ENCODE measurements around the gene IL1B. TPM values are rescaled to one million over a fixed set of nuclear protein-coding genes. Genes with fewer than 3 reads are reported as not detected.
A peak's percentile ranks its signal among the peaks of the same experiment; 100 is the strongest.

The IL1B gene
- total and polyA plus RNA-seq, 2 of the 8 experiments (the other 6 are each of a cell fraction or from before 2014, with no cell fraction given): not detected

GRCh38 chr2:112821142-112821541 lies 15.4 kb downstream of the IL1B start:
- H3K9me3 ChIP-seq (ENCODE audit: insufficient read depth in 2 of 2, low read depth in 1 of 2, low read length in 1 of 2): no peaks in the 10 kb centered on the region

More at GRCh38 chr2:112821142-112821541, 15.4 kb downstream of the IL1B start:
- no peak overlapping the region for H4K5ac ChIP-seq (ENCODE audit: insufficient read length, low read depth, low read length)
- H4K8ac ChIP-seq (ENCODE audit: extremely low read depth, insufficient read depth, low read length): no peak overlapping the region
- H3K23me2 ChIP-seq (ENCODE audit: low read depth, low read length): no peaks in the 10 kb centered on the region
- H2BK20ac ChIP-seq (ENCODE audit: low read length): no peak overlapping the region
- H3K27ac ChIP-seq (ENCODE audit: low read depth, low read length): no peak overlapping the region
- no peaks in the 10 kb centered on the region for H3K36me3 ChIP-seq (ENCODE audit: control insufficient read depth in 2 of 4, insufficient read depth in 4 of 4, low read length in 3 of 4)
- H3K79me2 ChIP-seq (ENCODE audit: control insufficient read depth in 1 of 2, insufficient read depth in 2 of 2, low read length in 2 of 2): no peaks in the 10 kb centered on the region
- no peak overlapping the region for H3K23ac ChIP-seq (ENCODE audit: insufficient read length)
- no peak overlapping the region; the same call in 1 of the 2 replicates for H2AFZ ChIP-seq (ENCODE audit: low read length)
- DNase-seq (ENCODE audit: low read depth in 1 of 2, low spot score in 2 of 2) (no peak), FAIRE-seq (no peak)
- no peak overlapping the region for H2BK120ac ChIP-seq (replicated peaks; ENCODE audit: low read depth, low read length)
- peak overlapping the region; percentile 30 for H4K91ac ChIP-seq (replicated peaks; ENCODE audit: insufficient read length, low read length)
- H3K4me2 ChIP-seq (ENCODE audit: insufficient read depth in 1 of 2, low read depth in 2 of 2, low read length in 2 of 2): no peak overlapping the region
- no peak overlapping the region for H3K18ac ChIP-seq (ENCODE audit: extremely low read depth, low read length)
- H4K20me1 ChIP-seq (replicated peaks in 1 of 2; ENCODE audit: control insufficient read depth in 1 of 2, insufficient read depth in 2 of 2, low read length in 2 of 2): no peaks in the 10 kb centered on the region
- POLR2A ChIA-PET (ENCODE audit: partially characterized antibody): no interaction called here
- H3K27me3 ChIP-seq (replicated peaks in 1 of 4; ENCODE audit: control insufficient read depth in 3 of 4, extremely low read depth in 1 of 4, insufficient read depth in 3 of 4, low read length in 3 of 4): peaks cover 0 to 2% (median 0%) of the 10 kb centered on the region in 4 experiments; a peak in 1 of 7 replicates
- H3K4me1 ChIP-seq (replicated peaks in 1 of 4; ENCODE audit: control insufficient read depth in 3 of 4, insufficient read depth in 4 of 4, low read length in 3 of 4): peaks cover 0 to 18% (median 3%) of the 10 kb centered on the region in 4 experiments; a peak in 3 of 7 replicates
- H2BK12ac ChIP-seq (ENCODE audit: low read depth, low read length): no peak overlapping the region
- CTCF ChIA-PET (ENCODE audit: partially characterized antibody): no interaction called here
- no peak overlapping the region for H2AK5ac ChIP-seq (ENCODE audit: low read depth, low read length)
- H2BK5ac ChIP-seq (ENCODE audit: low read depth, low read length): no peak overlapping the region
- H3K4ac ChIP-seq (replicated peaks; ENCODE audit: insufficient read length, low read depth, low read length): no peak overlapping the region
- no peak overlapping the region for H3K14ac ChIP-seq (ENCODE audit: insufficient read length)
- 81% methylated on average over 5 of the region's 5 CpGs; no CpG with 5 or more reads in 1 of the 2 experiments for WGBS, 2 experiments (ENCODE audit: extremely low coverage in 1 of 2, insufficient coverage in 1 of 2, insufficient read length in 1 of 2, insufficient replicate concordance in 2 of 2, low coverage in 1 of 2, low lambda C conversion rate in 2 of 2, missing lambda C conversion rate in 1 of 2)
- H3K56ac ChIP-seq (replicated peaks; ENCODE audit: insufficient read length, low read depth, low read length): no peak overlapping the region
- H3K79me1 ChIP-seq (ENCODE audit: low read depth, low read length): no peaks in the 10 kb centered on the region
- no peak overlapping the region for H2BK15ac ChIP-seq (ENCODE audit: low read length)
- TF ChIP-seq SUZ12 (IDR thresholded peaks at IDR 0.05; ENCODE audit: low read length) (no peak), TEAD4 (IDR thresholded peaks at IDR 0.05; ENCODE audit: low read depth, low read length) (no peak), YY1 (IDR thresholded peaks at IDR 0.05; ENCODE audit: low read depth, low read length) (no peak), EGR1 (IDR thresholded peaks at IDR 0.05; ENCODE audit: borderline replicate concordance, low read depth, low read length) (no peak)
- no peak overlapping the region for H3K9ac ChIP-seq (replicated peaks in 1 of 4; ENCODE audit: extremely low read depth in 1 of 4, low read depth in 3 of 4, low read length in 3 of 4)
- no peak overlapping the region for H3K4me3 ChIP-seq (ENCODE audit: extremely low read depth in 1 of 4, insufficient read depth in 2 of 4, low read depth in 3 of 4, low read length in 4 of 4)

All from H1 (cell line).